HTR-8/SVneo (cell line): ENCODE measurements around the gene DEFB112.

Experiments
- DNase-seq: peaks from one replicate; pipeline ENCODE4 v3.0.0; 2011; ENCODE audit warnings: low spot score, mixed read lengths; ENCODE audit not compliant: insufficient read length
- FAIRE-seq: peaks from 2 replicates; lab custom pipeline; 2011; peaks lifted over from hg19 to GRCh38; lab: Jason Lieb, UNC

Gene DEFB112

GRCh38 chr6:50007819-50008218, 41.9 kb downstream of the DEFB112 start:
- FAIRE-seq (no peak), DNase-seq (peak; percentile 21)

GRCh38 chr6:50003139-50003538, 46.6 kb downstream of the DEFB112 start:
- FAIRE-seq (no peak), DNase-seq (no peak)

GRCh38 chr6:49995278-49995677, 54.5 kb downstream of the DEFB112 start:
- DNase-seq (no peak), FAIRE-seq (no peak)
